Vagina (tissue), 2 donors: ENCODE measurements around the gene STKLD1. TPM values are rescaled to one million over a fixed set of nuclear protein-coding genes. Genes with fewer than 3 reads are reported as not detected.

Experiments used
- DNase-seq, 2 donors: peaks; one replicate each; pipeline ENCODE4 v3.0.0-alpha.2; 2017; ENCODE audit errors: extremely low spot score in 2 of 2
- H3K27ac ChIP-seq: fragments of 200-600 bp; sonication (generic); one replicate; pipeline ENCODE4 v1.5.1; 2019
- H3K27me3 ChIP-seq: fragments of 200-600 bp; sonication (generic); one replicate; pipeline ENCODE4 v1.5.1; 2019
- H3K36me3 ChIP-seq, 2 donors: fragments of 200-600 bp; sonication (generic); one replicate each; pipeline ENCODE4 v1.5.1; 2017 to 2019
- H3K4me1 ChIP-seq: fragments of 200-600 bp; sonication (generic); one replicate; pipeline ENCODE4 v1.5.1; 2019
- H3K4me3 ChIP-seq, 2 donors: fragments of 200-600 bp; sonication (generic); 1 replicate in 1 of 2; 2 replicates in 1 of 2; pipeline ENCODE4 v1.5.1; 2016 to 2019
- H3K9me3 ChIP-seq: fragments of 200-600 bp; sonication (generic); one replicate; pipeline ENCODE4 v1.5.1; 2019
- CTCF ChIP-seq, 3 experiments: fragments of 450-650 bp in 2 of 3; fragments of 200-600 bp in 1 of 3; sonication (generic) in 1 of 3; IDR thresholded peaks; one replicate each; pipeline ENCODE4 v1.5.1; 2017 to 2019; ENCODE audit warnings: antibody characterized with exemption in 3 of 3, mild to moderate bottlenecking in 2 of 3, moderate library complexity in 2 of 3
- POLR2A ChIP-seq, 2 donors: fragments of 450-650 bp; IDR thresholded peaks; one replicate each; pipeline ENCODE4 v1.6.1; 2017; ENCODE audit warnings: antibody characterized with exemption in 2 of 2, mild to moderate bottlenecking in 2 of 2, moderate library complexity in 2 of 2
- POLR2AphosphoS5 ChIP-seq, 2 donors: sonication (generic); formaldehyde crosslinking; IDR thresholded peaks; one replicate each; pipeline ENCODE4 v1.9.0; 2017; ENCODE audit warnings: antibody characterized with exemption in 2 of 2, mild to moderate bottlenecking in 2 of 2, low read depth in 1 of 2; ENCODE audit not compliant: insufficient read depth in 1 of 2
- intact Hi-C: fragments of 100-400 bp; cut with DNase I; formaldehyde crosslinking; loops from one replicate; pipeline ENCODE4 v1.15.1; 2023
- total RNA-seq: library from RNA; depleted of rRNA; stranded (reverse); fragments of >200 nt; gene quantifications from one replicate; pipeline ENCODE4 v1.2.3, GENCODE V29; 2016

The STKLD1 gene
- total RNA-seq, 1 donor from 2014 or later, result not detected

GRCh38 chr9:133417541-133418461, 41.6 kb downstream of the STKLD1 start, which contains the start of gene REXO4:
TSS of gene REXO4 (minus strand) at chr9:133418010. CDS start at chr9:133417844, 166 bp downstream.
- peak within 1 kb of the TSS; percentile 73 to 88 for H3K4me3 ChIP-seq
- peaks cover 36% of the 10 kb centered on the region for H3K4me1 ChIP-seq
- H3K27me3 ChIP-seq, result no peaks in the 10 kb centered on the region
- peak within 1 kb of the TSS; percentile 79 for H3K27ac ChIP-seq
- peaks cover 0 to 19% of the 10 kb centered on the region in 2 donors for H3K36me3 ChIP-seq
- no peak for DNase-seq
- no peaks in the 10 kb centered on the region for H3K9me3 ChIP-seq
- TF ChIP-seq POLR2AphosphoS5 (IDR thresholded peaks at IDR 0.05; ENCODE audit: insufficient read depth in 1 of 2, low read depth in 1 of 2) (peak in 1 of 2 donors; percentile 85), CTCF (IDR thresholded peaks at IDR 0.05) (peak in 1 of 3 experiments; percentile 10), POLR2A (IDR thresholded peaks at IDR 0.05) (peak in 1 of 2 donors; percentile 13)
- intact Hi-C loops, result no loop called here

DNA sequence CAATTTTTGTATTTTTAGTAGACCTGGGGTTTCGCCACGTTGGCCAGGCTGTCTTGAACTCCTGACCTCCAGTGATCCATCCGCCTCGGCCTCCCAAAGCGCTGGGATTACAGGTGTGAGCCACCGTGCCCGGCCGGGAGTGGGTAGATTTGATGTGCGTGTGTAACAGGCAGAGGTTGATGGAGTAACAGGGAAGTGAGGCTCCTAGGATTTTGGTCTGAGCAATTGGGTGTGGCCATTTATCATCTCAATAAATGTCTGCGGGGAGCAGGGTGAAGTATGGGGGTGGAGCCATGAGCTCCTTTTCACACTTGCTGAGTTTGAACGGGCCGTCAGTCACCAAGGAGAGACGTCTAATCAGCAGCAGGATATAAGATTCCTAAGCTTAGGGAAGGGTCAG, 42.8 kb downstream of the STKLD1 start:
- no peak for DNase-seq
- Histone ChIP-seq H3K4me3 (no peak overlapping the region), H3K9me3 (no peaks in the 10 kb centered on the region), H3K27ac (no peak overlapping the region), H3K36me3 (peaks cover 0 to 9% of the 10 kb centered on the region in 2 donors), H3K4me1 (peaks cover 36% of the 10 kb centered on the region), H3K27me3 (no peaks in the 10 kb centered on the region)
- intact Hi-C loops, result no loop called here
- TF ChIP-seq POLR2AphosphoS5 (IDR thresholded peaks at IDR 0.05; ENCODE audit: insufficient read depth in 1 of 2, low read depth in 1 of 2) (no peak), CTCF (IDR thresholded peaks at IDR 0.05) (no peak), POLR2A (IDR thresholded peaks at IDR 0.05) (no peak)

- DNase-seq, result no peak
- Histone ChIP-seq H3K27ac (no peak overlapping the region), H3K27me3 (no peaks in the 10 kb centered on the region), H3K36me3 (no peaks in the 10 kb centered on the region), H3K9me3 (no peaks in the 10 kb centered on the region), H3K4me1 (peaks cover 33% of the 10 kb centered on the region), H3K4me3 (no peak overlapping the region)
- intact Hi-C loops, result no loop called here
- no peak for TF ChIP-seq POLR2AphosphoS5 (IDR thresholded peaks at IDR 0.05; ENCODE audit: insufficient read depth in 1 of 2, low read depth in 1 of 2)
- TF ChIP-seq POLR2A (IDR thresholded peaks at IDR 0.05), result no peak
- TF ChIP-seq CTCF (IDR thresholded peaks at IDR 0.05), result no peak
These were observed 44.2 kb downstream of the STKLD1 start for GRCh38 chr9:133420392-133420827.

GRCh38 chr9:133421615-133422542, 45.7 kb downstream of the STKLD1 start, which contains the start of gene ADAMTS13:
TSS of gene ADAMTS13 (plus strand) at chr9:133422367. CDS start at chr9:133422444, 77 bp downstream.
- Histone ChIP-seq H3K9me3 (no peaks in the 10 kb centered on the region), H3K27ac (no peak within 1 kb of the TSS), H3K4me3 (no peak within 1 kb of the TSS), H3K4me1 (peaks cover 19% of the 10 kb centered on the region), H3K27me3 (no peaks in the 10 kb centered on the region), H3K36me3 (no peaks in the 10 kb centered on the region)
- intact Hi-C loops, result no loop called here
- no peak for DNase-seq
- TF ChIP-seq POLR2A (IDR thresholded peaks at IDR 0.05) (no peak), POLR2AphosphoS5 (IDR thresholded peaks at IDR 0.05; ENCODE audit: insufficient read depth in 1 of 2, low read depth in 1 of 2) (no peak), CTCF (IDR thresholded peaks at IDR 0.05) (no peak)
